ENCODE results near the gene KRTAP9-8. TPM values are rescaled to one million over a fixed set of nuclear protein-coding genes. Genes with fewer than 3 reads are reported as not detected.

The KRTAP9-8 gene
- total RNA-seq, 1 experiment from 2014 or later = not detected

DNA sequence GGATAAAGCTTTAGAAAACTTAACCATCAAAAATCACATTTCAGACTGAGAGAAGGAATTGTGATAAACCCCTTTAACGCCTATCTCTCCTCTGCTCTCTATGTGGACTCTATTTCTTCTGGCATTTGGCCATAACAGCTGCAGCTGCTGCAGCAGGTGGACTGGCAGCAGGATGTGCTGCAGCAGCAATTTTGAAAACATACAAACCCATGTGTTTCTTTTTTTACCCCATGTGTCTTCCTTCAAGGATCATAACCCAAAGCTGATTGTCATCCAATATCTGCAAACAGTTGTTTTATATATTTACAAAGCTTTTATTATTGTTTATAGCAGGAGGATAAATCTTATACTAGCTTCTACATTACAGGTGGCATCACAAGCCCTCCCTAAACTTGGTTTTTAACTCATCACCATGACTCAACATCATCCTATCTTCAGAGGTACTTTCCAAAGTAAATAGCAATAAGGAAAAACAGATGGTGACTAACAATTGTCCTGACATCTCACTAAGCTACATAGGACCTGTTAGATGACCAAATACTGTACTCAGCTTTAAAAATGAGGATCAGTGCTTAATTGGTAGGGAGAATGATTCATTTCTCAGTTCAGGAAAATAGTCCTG lies 25.8 kb upstream of the KRTAP9-8 start:
- Mint-ChIP-seq H3K9me3 (ENCODE audit: low read depth, unreplicated experiment) (peaks cover 4% of the 10 kb centered on the region), H3K4me3 (ENCODE audit: low read depth, unreplicated experiment) (no peak overlapping the region), H3K27ac (ENCODE audit: unreplicated experiment) (no peak overlapping the region), H3K27me3 (ENCODE audit: unreplicated experiment) (no peaks in the 10 kb centered on the region), H3K4me1 (ENCODE audit: low read depth, unreplicated experiment) (peaks cover 15% of the 10 kb centered on the region), H3K36me3 (ENCODE audit: insufficient read depth, unreplicated experiment) (no peaks in the 10 kb centered on the region)
- no TSS peak for BruUV-seq (replicated peaks)
- CTCF ChIA-PET = interaction anchor here (0.6 to 1.2 kb wide), 3 partner anchors 38 to 146 kb away, joined by 3 to 6 read pairs (median 3); partner anchors contain the start of gene KRTAP2-4
- TF ChIP-seq, protein P1, sequence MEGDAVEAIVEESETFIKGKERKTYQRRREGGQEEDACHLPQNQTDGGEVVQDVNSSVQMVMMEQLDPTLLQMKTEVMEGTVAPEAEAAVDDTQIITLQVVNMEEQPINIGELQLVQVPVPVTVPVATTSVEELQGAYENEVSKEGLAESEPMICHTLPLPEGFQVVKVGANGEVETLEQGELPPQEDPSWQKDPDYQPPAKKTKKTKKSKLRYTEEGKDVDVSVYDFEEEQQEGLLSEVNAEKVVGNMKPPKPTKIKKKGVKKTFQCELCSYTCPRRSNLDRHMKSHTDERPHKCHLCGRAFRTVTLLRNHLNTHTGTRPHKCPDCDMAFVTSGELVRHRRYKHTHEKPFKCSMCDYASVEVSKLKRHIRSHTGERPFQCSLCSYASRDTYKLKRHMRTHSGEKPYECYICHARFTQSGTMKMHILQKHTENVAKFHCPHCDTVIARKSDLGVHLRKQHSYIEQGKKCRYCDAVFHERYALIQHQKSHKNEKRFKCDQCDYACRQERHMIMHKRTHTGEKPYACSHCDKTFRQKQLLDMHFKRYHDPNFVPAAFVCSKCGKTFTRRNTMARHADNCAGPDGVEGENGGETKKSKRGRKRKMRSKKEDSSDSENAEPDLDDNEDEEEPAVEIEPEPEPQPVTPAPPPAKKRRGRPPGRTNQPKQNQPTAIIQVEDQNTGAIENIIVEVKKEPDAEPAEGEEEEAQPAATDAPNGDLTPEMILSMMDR (IDR thresholded peaks at IDR 0.05; ENCODE audit: unreplicated experiment) = no peak
- no peak for DNase-seq
- intact Hi-C loops (cut with micrococcal nuclease; ENCODE audit: unreplicated experiment) = no loop called here

DNA sequence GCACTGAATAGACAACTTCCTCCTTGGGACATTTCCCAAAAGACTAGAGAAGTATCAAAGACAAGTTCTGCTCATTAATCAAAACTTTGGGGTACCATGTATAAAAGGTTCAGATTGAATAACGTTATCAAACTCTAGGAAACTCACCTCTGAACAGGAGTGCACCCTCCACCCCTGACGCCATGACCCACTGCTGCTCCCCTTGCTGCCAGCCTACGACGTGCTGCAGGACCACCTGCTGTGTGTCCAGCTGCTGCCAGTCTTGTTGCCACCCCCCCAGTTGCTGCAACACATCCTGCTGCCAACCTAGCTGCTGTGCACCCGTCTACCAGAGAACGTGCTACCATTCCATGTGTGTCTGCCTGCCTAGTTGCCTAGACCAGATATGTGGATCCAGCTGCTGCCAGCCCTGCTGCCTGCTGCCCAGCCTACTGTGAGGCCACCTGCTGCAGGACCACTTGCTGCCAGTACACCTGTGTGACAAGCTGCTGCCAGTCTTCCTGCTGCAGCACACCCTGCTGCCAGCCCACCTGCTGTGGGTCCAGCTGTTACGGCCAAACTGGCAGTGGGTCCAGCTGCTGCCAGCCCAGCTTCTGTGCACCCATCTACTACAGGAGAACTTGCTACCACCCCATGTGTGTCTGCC lies 25.2 kb upstream of the KRTAP9-8 start:
- no peaks in the 10 kb centered on the region for H3K27me3 Mint-ChIP-seq (ENCODE audit: unreplicated experiment)
- no TSS peak for BruUV-seq (replicated peaks)
- CTCF ChIA-PET = interaction anchor here (0.5 to 1.2 kb wide), 4 partner anchors 38 to 278 kb away, joined by 3 to 6 read pairs (median 3); partner anchors contain the start of gene KRTAP2-4
- H3K4me1 Mint-ChIP-seq (ENCODE audit: low read depth, unreplicated experiment) = peaks cover 15% of the 10 kb centered on the region
- no peak overlapping the region for H3K27ac Mint-ChIP-seq (ENCODE audit: unreplicated experiment)
- peaks cover 4% of the 10 kb centered on the region for H3K9me3 Mint-ChIP-seq (ENCODE audit: low read depth, unreplicated experiment)
- H3K4me3 Mint-ChIP-seq (ENCODE audit: low read depth, unreplicated experiment) = no peak overlapping the region
- DNase-seq = no peak
- no peaks in the 10 kb centered on the region for H3K36me3 Mint-ChIP-seq (ENCODE audit: insufficient read depth, unreplicated experiment)
- intact Hi-C loops (cut with micrococcal nuclease; ENCODE audit: unreplicated experiment) = no loop called here
- TF ChIP-seq, protein P1 (IDR thresholded peaks at IDR 0.05; ENCODE audit: unreplicated experiment) = no peak

DNA sequence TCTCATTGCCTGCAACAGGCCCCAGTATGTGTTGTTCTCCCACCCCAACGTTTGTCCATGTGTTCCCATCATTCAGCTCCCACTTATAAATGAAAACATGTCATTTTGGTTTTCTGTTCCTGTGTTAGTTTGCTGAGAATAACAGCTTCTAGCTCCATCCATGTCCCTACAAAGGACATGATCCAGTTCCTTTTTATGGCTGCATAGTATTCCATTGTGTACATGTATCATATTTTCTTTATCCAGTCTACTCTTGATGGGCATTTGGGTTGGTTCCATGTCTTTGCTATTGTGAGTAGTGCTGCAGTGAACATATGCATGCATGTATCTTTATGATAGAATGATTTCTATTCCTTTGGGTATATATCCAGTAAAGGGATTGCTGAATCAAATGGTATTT lies 22.1 kb upstream of the KRTAP9-8 start:
- BruUV-seq (replicated peaks) = no TSS peak
- no peaks in the 10 kb centered on the region for H3K36me3 Mint-ChIP-seq (ENCODE audit: insufficient read depth, unreplicated experiment)
- TF ChIP-seq, protein P1 (IDR thresholded peaks at IDR 0.05; ENCODE audit: unreplicated experiment) = no peak
- peaks cover 15% of the 10 kb centered on the region for H3K4me1 Mint-ChIP-seq (ENCODE audit: low read depth, unreplicated experiment)
- H3K27ac Mint-ChIP-seq (ENCODE audit: unreplicated experiment) = no peak overlapping the region
- intact Hi-C loops (cut with micrococcal nuclease; ENCODE audit: unreplicated experiment) = no loop called here
- H3K4me3 Mint-ChIP-seq (ENCODE audit: low read depth, unreplicated experiment) = no peak overlapping the region
- H3K9me3 Mint-ChIP-seq (ENCODE audit: low read depth, unreplicated experiment) = peaks cover 4% of the 10 kb centered on the region
- DNase-seq = no peak
- no peaks in the 10 kb centered on the region for H3K27me3 Mint-ChIP-seq (ENCODE audit: unreplicated experiment)
- CTCF ChIA-PET = no interaction called here

DNA sequence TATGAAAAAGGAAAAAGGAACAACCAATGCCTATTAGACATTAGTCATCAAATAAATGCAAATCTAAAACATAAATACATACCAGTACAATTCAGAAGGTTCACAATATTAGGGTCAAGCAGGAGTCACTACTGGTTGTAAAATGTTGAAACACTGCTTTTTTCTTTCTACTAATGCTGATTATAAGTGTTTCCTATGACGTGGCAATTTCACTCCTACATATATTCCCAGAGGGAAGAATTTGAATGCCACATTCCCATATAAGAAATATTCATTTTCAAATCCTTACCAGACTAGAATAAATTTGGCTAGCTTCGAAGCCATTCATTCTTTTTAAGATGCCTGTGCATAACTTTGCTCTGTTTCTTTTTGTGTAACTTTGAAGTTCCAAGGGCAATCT lies 14.0 kb upstream of the KRTAP9-8 start:
- intact Hi-C loops (cut with micrococcal nuclease; ENCODE audit: unreplicated experiment) = no loop called here
- peaks cover 4% of the 10 kb centered on the region for H3K9me3 Mint-ChIP-seq (ENCODE audit: low read depth, unreplicated experiment)
- H3K36me3 Mint-ChIP-seq (ENCODE audit: insufficient read depth, unreplicated experiment) = no peaks in the 10 kb centered on the region
- no peak overlapping the region for H3K27ac Mint-ChIP-seq (ENCODE audit: unreplicated experiment)
- no TSS peak for BruUV-seq (replicated peaks)
- H3K4me3 Mint-ChIP-seq (ENCODE audit: low read depth, unreplicated experiment) = no peak overlapping the region
- no peak for DNase-seq
- TF ChIP-seq, protein P1 (IDR thresholded peaks at IDR 0.05; ENCODE audit: unreplicated experiment) = no peak
- CTCF ChIA-PET = no interaction called here
- no peaks in the 10 kb centered on the region for H3K4me1 Mint-ChIP-seq (ENCODE audit: low read depth, unreplicated experiment)
- H3K27me3 Mint-ChIP-seq (ENCODE audit: unreplicated experiment) = no peaks in the 10 kb centered on the region

Measured in Calu3 (cell line).